Measurements from ENCODE around the gene AMMECR1L.

DNA sequence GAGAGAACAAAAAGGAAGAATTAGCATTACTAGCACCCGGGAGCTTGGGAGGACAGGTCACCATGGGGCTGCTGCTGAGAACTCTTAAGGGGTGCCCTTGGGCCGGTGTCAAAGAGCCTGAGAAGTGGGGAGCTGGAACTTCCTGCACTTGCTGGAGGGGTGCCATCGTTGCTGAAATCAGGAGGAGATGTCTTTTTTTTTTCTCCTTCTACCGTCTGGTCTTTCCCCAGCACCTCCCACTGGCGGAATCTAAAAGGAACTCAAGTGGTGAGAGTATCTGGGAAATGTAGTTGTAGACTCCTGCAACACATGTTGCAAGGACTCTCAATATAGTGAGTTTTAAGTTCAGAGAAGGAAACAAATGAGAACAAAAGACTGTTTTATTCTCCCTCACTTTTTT lies 6.1 kb upstream of the AMMECR1L start:
- TF ChIP-seq, protein P1, sequence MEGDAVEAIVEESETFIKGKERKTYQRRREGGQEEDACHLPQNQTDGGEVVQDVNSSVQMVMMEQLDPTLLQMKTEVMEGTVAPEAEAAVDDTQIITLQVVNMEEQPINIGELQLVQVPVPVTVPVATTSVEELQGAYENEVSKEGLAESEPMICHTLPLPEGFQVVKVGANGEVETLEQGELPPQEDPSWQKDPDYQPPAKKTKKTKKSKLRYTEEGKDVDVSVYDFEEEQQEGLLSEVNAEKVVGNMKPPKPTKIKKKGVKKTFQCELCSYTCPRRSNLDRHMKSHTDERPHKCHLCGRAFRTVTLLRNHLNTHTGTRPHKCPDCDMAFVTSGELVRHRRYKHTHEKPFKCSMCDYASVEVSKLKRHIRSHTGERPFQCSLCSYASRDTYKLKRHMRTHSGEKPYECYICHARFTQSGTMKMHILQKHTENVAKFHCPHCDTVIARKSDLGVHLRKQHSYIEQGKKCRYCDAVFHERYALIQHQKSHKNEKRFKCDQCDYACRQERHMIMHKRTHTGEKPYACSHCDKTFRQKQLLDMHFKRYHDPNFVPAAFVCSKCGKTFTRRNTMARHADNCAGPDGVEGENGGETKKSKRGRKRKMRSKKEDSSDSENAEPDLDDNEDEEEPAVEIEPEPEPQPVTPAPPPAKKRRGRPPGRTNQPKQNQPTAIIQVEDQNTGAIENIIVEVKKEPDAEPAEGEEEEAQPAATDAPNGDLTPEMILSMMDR (IDR thresholded peaks at IDR 0.05; ENCODE audit: low read depth, low read length, poor library complexity, severe bottlenecking), result no peak
- TF ChIP-seq EZH2phosphoT487 (IDR thresholded peaks at IDR 0.05; ENCODE audit: borderline replicate concordance, low read length), result no peak

Data from DOHH2 (cell line).